K562 (cell line): ENCODE results near the gene VPS13D. TPM values are rescaled to one million over a fixed set of nuclear protein-coding genes. Genes with fewer than 3 reads are reported as not detected.

Source experiments
- ATAC-seq: fragments of 200-7000 bp; cut with Tn5 transposase; 3 replicates; pipeline ENCODE4 v1.9.1; 2020; ENCODE audit warnings: moderate library complexity
- BruUV-seq: library from RNA; stranded (reverse); fragments of 400-500 nt; replicated peaks from 2 replicates; lab custom pipeline; 2021; lab: Mats Ljungman, UMichigan
- CTCF ChIA-PET: fragments of 300-600 bp; formaldehyde crosslinking; extraction: SDS; loops from one replicate; lab custom pipeline; 2021; ENCODE audit warnings: low intra/inter-chr PET ratio; lab: Yijun Ruan, JAX
- POLR2A ChIA-PET: fragments of 300-600, 350-650 bp; sonication (Branson Sonifier 250); formaldehyde crosslinking; extraction: SDS; loops from one replicate; lab custom pipeline; 2021; ENCODE audit warnings: antibody characterized with exemption, inconsistent platforms; lab: Yijun Ruan, JAX
- DNase-seq, 4 experiments: peaks; one replicate each; pipeline versions ENCODE4 v3.0.0 to v3.0.0-alpha.2; 2011 to 2018; ENCODE audit warnings: low spot score in 3 of 4, mixed read lengths in 3 of 4; ENCODE audit errors: extremely low read depth in 1 of 4
- FAIRE-seq: peaks from 2 replicates; lab custom pipeline; 2011; peaks lifted over from hg19 to GRCh38; lab: Jason Lieb, UNC
- H2AFZ ChIP-seq: 2 replicates; pipeline ENCODE4 v1.6.0; 2011; ENCODE audit warnings: low read depth, low read length, control low read depth, inconsistent platforms
- H3K27ac ChIP-seq: fragments of 200-600 bp; 3 replicates; pipeline ENCODE4 v1.8.0; 2011; ENCODE audit warnings: low read depth, mild to moderate bottlenecking, control low read depth, inconsistent platforms, low read length, moderate library complexity, mixed read lengths; ENCODE audit errors: extremely low read depth
- H3K27me3 ChIP-seq, 2 experiments: fragments of 300-600 bp in 1 of 2; 2 replicates in 1 of 2; 3 replicates in 1 of 2; pipeline versions ENCODE4 v1.6.0 to v1.8.0; 2011; ENCODE audit warnings: inconsistent platforms in 2 of 2, low read length in 2 of 2, mild to moderate bottlenecking in 1 of 2, mixed read lengths in 1 of 2, moderate library complexity in 1 of 2; ENCODE audit not compliant: control insufficient read depth in 2 of 2, insufficient read depth in 2 of 2
- H3K36me3 ChIP-seq: fragments of 300-600 bp; 3 replicates; pipeline ENCODE4 v1.8.0; 2011; ENCODE audit warnings: mild to moderate bottlenecking, low read length, inconsistent platforms; ENCODE audit not compliant: control insufficient read depth, insufficient read depth
- H3K4me1 ChIP-seq, 2 experiments: fragments of 200-600 bp in 1 of 2; replicated peaks in 1 of 2; 2 replicates in 1 of 2; 3 replicates in 1 of 2; pipeline versions ENCODE4 v1.5.1 to v1.8.0; 2011; ENCODE audit warnings: inconsistent platforms in 2 of 2, low read length in 2 of 2, mild to moderate bottlenecking in 1 of 2, mixed read lengths in 1 of 2, moderate library complexity in 1 of 2; ENCODE audit not compliant: control insufficient read depth in 2 of 2, insufficient read depth in 2 of 2
- H3K4me2 ChIP-seq: 2 replicates; pipeline ENCODE4 v1.6.1; 2011; ENCODE audit warnings: low read length, control low read depth, inconsistent platforms, mixed read lengths; ENCODE audit not compliant: insufficient read depth
- H3K4me3 ChIP-seq: fragments of 200-600 bp; sonication (generic), shearing (Covaris generic); 2 replicates; pipeline ENCODE4 v1.5.1; 2016; ENCODE audit warnings: control low read depth, inconsistent platforms
- H3K79me2 ChIP-seq: fragments of 200-600 bp; 3 replicates; pipeline ENCODE4 v1.8.0; 2011; ENCODE audit warnings: low read length, inconsistent platforms; ENCODE audit not compliant: control insufficient read depth, insufficient read depth
- H3K9ac ChIP-seq, 2 experiments: 2 replicates each; pipeline versions ENCODE4 v1.6.0 to v1.6.1; 2011; ENCODE audit warnings: low read depth in 2 of 2, low read length in 2 of 2, control low read depth in 1 of 2, inconsistent platforms in 1 of 2, mild to moderate bottlenecking in 1 of 2, mixed read lengths in 1 of 2; ENCODE audit not compliant: insufficient read depth in 1 of 2
- H3K9me1 ChIP-seq: one replicate; pipeline ENCODE4 v1.6.0; 2011; ENCODE audit warnings: inconsistent platforms, mild to moderate bottlenecking, low read length, moderate library complexity; ENCODE audit not compliant: control insufficient read depth, insufficient read depth
- H3K9me3 ChIP-seq: replicated peaks from 2 replicates; pipeline ENCODE4 v1.5.1; 2011; ENCODE audit warnings: low read depth, low read length, inconsistent platforms; ENCODE audit not compliant: control insufficient read depth, insufficient read depth
- H4K20me1 ChIP-seq: replicated peaks from 2 replicates; pipeline ENCODE4 v1.6.1; 2011; ENCODE audit warnings: low read length, inconsistent platforms, mixed read lengths; ENCODE audit not compliant: control insufficient read depth, insufficient read depth
- ASH1L ChIP-seq: fragments of 450-650 bp; IDR thresholded peaks from 2 replicates; pipeline ENCODE4 v1.6.1; 2018; ENCODE audit warnings: borderline replicate concordance, mild to moderate bottlenecking, low read depth; ENCODE audit not compliant: partially characterized antibody
- CC2D1A ChIP-seq: fragments of 450-650 bp; IDR thresholded peaks from 2 replicates; pipeline ENCODE4 v1.6.1; 2017; ENCODE audit warnings: mild to moderate bottlenecking
- HDGF ChIP-seq: fragments of 450-650 bp; IDR thresholded peaks from 2 replicates; pipeline ENCODE4 v1.6.1; 2016
- MYC ChIP-seq, 2 experiments: fragments of 250-450 bp in 1 of 2; sonication (Bioruptor Pico) in 1 of 2; IDR thresholded peaks; 2 replicates each; pipeline versions ENCODE4 v1.5.1 to v1.6.1; 2012 to 2021; ENCODE audit warnings: low read depth in 2 of 2, borderline replicate concordance in 1 of 2, improper control_type of control experiment in 1 of 2, low read length in 1 of 2, mild to moderate bottlenecking in 1 of 2, moderate library complexity in 1 of 2
- NFRKB ChIP-seq: fragments of 450-650 bp; IDR thresholded peaks from 2 replicates; pipeline ENCODE4 v1.6.1; 2016; ENCODE audit warnings: low read depth
- THRAP3 ChIP-seq: fragments of 450-650 bp; IDR thresholded peaks from 2 replicates; pipeline ENCODE4 v1.6.1; 2016; ENCODE audit warnings: mild to moderate bottlenecking, inconsistent platforms, borderline replicate concordance
- ZNF23 ChIP-seq: fragments of 250-450 bp; sonication (Bioruptor Pico); IDR thresholded peaks from 2 replicates; pipeline ENCODE4 v1.4.0; 2020; ENCODE audit warnings: mild to moderate bottlenecking
- ZNF436 ChIP-seq: fragments of 250-450, 450-650 bp; sonication (Bioruptor Pico); formaldehyde crosslinking; IDR thresholded peaks from 2 replicates; pipeline ENCODE4 v1.7.0; 2020; ENCODE audit warnings: mild to moderate bottlenecking
- ZNF644 ChIP-seq: fragments of 200-800 bp; sonication (Bioruptor generic); IDR thresholded peaks from 2 replicates; pipeline ENCODE4 v1.6.1; 2016; ENCODE audit warnings: low read depth, missing genetic modification characterization, missing compliant biosample characterization
- WGBS: fragments of 100-300 bp; shearing (Covaris generic); methylation state at CpG from one replicate; pipeline ENCODE4 v1.1.6; 2016; ENCODE audit warnings: low coverage, mixed read lengths; ENCODE audit not compliant: insufficient coverage; ENCODE audit errors: missing lambda C conversion rate; 5-methylcytosine and 5-hydroxymethylcytosine counted together
- in situ Hi-C: fragments of 300-500 bp; cut with MboI; formaldehyde crosslinking; loops from 4 replicates; pipeline ENCODE4 v1.15.0; 2018; ENCODE audit warnings: inconsistent platforms, mixed read lengths
- intact Hi-C: fragments of 100-400 bp; cut with micrococcal nuclease; formaldehyde crosslinking; loops from 2 replicates; pipeline ENCODE4 v1.14.2; 2022
- polyA plus RNA-seq, 8 experiments: library from polyadenylated mRNA; depleted of rRNA in 4 of 8; stranded (reverse) in 5 of 8; unstranded in 3 of 8; fragments of >200 nt; fragmentation: Nextera tagmentation in 2 of 8; fragmentation: Illumina TruSeq in 1 of 8; extraction: Ambion mirVana in 2 of 8; extraction: Trizol in 1 of 8; gene quantifications; 2 replicates each; pipeline versions ENCODE4 v1.2.1 to v1.2.3, GENCODE V29; 2011 to 2014; ENCODE audit warnings: inconsistent platforms in 1 of 8, missing spikeins in 1 of 8
- total RNA-seq, 7 experiments: library from RNA; depleted of rRNA in 6 of 7; stranded (reverse); fragments of >200 nt in 6 of 7; fragmentation: Illumina TruSeq in 2 of 7; extraction: Trizol in 2 of 7; gene quantifications; 2 replicates each; pipeline versions ENCODE4 v1.2.1 to v1.2.3, GENCODE V29; 2011 to 2021; ENCODE audit warnings: low replicate concordance in 1 of 7
- TF ChIP-seq, protein P1 (sequence below), 2 experiments: fragments of 200-800 bp in 1 of 2; sonication (Bioruptor generic) in 1 of 2; sonication (generic) in 1 of 2; formaldehyde crosslinking in 1 of 2; IDR thresholded peaks in 1 of 2; conservative IDR thresholded peaks in 1 of 2; 2 replicates each; pipeline versions ENCODE4 v1.5.0 to v1.6.1; 2016 to 2020; ENCODE audit warnings: missing compliant biosample characterization in 1 of 2, missing genetic modification characterization in 1 of 2, missing genetic modification reagents in 1 of 2
- TF ChIP-seq, protein P2 (sequence below), 2 experiments: fragments of 450-650 bp; IDR thresholded peaks; 2 replicates each; pipeline ENCODE4 v1.6.1; 2016
- TF ChIP-seq, protein P3 (sequence below): fragments of 450-650 bp; formaldehyde crosslinking; IDR thresholded peaks from 2 replicates; pipeline ENCODE4 v1.4.0; 2022; ENCODE audit warnings: missing genetic modification characterization
- TF ChIP-seq, protein P4 (sequence below): fragments of 450-650 bp; IDR thresholded peaks from 2 replicates; pipeline ENCODE4 v1.6.1; 2016; ENCODE audit warnings: antibody characterized with exemption

VPS13D gene
- total and polyA plus RNA-seq, 9 of the 15 experiments (the other 6 are each of a cell fraction or from before 2014, with no cell fraction given) = 6.1 to 51.5 (median 38.5) TPM

DNA sequence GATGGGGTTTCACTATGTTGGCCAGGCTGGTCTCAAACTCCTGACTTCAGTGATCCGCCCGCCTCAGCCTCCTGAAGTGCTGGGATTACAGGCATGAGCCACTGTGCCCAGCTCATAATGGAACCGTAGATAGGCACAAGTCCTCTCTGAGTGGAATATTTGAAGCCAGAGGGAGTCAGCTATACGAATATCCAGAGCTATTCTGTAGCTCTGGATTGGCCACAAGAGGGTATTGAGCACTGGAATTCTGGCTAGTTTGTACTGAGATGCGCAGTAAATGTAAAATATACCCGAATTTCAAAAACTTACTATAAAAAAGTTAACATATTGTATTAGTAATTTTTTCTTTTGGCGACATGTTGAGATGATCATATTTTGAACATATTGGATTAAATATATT is 851 bp upstream of the VPS13D start (continued):
- TF ChIP-seq, protein P1, sequence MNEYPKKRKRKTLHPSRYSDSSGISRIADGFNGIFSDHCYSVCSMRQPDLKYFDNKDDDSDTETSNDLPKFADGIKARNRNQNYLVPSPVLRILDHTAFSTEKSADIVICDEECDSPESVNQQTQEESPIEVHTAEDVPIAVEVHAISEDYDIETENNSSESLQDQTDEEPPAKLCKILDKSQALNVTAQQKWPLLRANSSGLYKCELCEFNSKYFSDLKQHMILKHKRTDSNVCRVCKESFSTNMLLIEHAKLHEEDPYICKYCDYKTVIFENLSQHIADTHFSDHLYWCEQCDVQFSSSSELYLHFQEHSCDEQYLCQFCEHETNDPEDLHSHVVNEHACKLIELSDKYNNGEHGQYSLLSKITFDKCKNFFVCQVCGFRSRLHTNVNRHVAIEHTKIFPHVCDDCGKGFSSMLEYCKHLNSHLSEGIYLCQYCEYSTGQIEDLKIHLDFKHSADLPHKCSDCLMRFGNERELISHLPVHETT (CRISPR knock-in tag; conservative IDR thresholded peaks at IDR 0.05 in 1 of 2, IDR thresholded peaks at IDR 0.05 in 1 of 2) = no peak

DNA sequence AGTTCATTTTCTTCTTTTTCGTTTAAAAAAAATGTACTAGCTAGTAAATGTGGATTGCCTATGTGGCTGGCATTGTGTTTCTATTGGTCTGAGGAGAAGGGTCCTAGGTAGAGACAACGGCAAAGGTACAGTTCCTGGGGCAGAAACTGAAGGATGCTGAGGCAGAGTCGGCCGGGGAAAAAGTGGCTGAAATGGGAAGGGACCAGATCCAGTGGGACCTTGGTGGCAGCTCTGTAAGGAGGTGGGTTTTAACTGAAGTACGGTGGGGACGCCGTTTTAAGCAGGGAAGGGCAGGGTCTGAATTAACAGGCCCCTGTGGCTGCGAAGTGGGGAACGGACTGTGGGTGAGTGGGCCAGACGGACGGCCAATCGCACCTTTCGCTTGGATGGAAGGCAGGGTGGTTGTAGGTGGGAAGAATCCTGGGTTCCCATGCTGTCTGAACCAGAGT is 420 bp upstream of the VPS13D start:
- POLR2A ChIA-PET = interaction anchor here (0.6 kb wide), 3 partner anchors 11 to 133 kb away, joined by 3 read pairs; no protein-coding TSS in a partner anchor
- BruUV-seq = no TSS peak
- Histone ChIP-seq H3K4me2 (peak overlapping the region; percentile 84), H3K27ac (peak overlapping the region; percentile 77), H3K27me3 (no peaks in the 10 kb centered on the region), H4K20me1 (no peaks in the 10 kb centered on the region), H3K9me1 (no peaks in the 10 kb centered on the region), H3K9me3 (no peaks in the 10 kb centered on the region), H3K36me3 (peaks cover 13% of the 10 kb centered on the region; the same call in 1 of the 3 replicates), H2AFZ (peak overlapping the region; percentile 100), H3K4me3 (peak overlapping the region; percentile 96), H3K9ac (peak overlapping the region; percentile 88 to 90; a peak in 3 of 4 replicates), H3K4me1 (peaks cover 12 to 26% of the 10 kb centered on the region in 2 experiments; a peak in 4 of 5 replicates), H3K79me2 (peaks cover 41% of the 10 kb centered on the region)
- in situ Hi-C loops = no loop called here
- DNase-seq (no peak), ATAC-seq (peak; percentile 49), FAIRE-seq (no peak)
- CTCF ChIA-PET = interaction anchor here (0.6 to 0.9 kb wide), 2 partner anchors 111 to 193 kb away, joined by 3 to 4 read pairs; no protein-coding TSS in a partner anchor
- 57% methylated on average over 13 of the region's 13 CpGs for WGBS
- intact Hi-C loops = no loop called here
- TF ChIP-seq, protein P2, sequence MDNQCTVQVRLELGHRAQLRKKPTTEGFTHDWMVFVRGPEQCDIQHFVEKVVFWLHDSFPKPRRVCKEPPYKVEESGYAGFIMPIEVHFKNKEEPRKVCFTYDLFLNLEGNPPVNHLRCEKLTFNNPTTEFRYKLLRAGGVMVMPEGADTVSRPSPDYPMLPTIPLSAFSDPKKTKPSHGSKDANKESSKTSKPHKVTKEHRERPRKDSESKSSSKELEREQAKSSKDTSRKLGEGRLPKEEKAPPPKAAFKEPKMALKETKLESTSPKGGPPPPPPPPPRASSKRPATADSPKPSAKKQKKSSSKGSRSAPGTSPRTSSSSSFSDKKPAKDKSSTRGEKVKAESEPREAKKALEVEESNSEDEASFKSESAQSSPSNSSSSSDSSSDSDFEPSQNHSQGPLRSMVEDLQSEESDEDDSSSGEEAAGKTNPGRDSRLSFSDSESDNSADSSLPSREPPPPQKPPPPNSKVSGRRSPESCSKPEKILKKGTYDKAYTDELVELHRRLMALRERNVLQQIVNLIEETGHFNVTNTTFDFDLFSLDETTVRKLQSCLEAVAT (IDR thresholded peaks at IDR 0.05) = 0 out of 4 replicates have a peak, but pooled peaks of 1 of the 2 experiments have one; percentile 18
- peak; percentile 66; the same call in 1 of the 2 replicates for TF ChIP-seq THRAP3
- TF ChIP-seq HDGF = peak; percentile 44; the same call in 1 of the 2 replicates
- TF ChIP-seq, protein P3, sequence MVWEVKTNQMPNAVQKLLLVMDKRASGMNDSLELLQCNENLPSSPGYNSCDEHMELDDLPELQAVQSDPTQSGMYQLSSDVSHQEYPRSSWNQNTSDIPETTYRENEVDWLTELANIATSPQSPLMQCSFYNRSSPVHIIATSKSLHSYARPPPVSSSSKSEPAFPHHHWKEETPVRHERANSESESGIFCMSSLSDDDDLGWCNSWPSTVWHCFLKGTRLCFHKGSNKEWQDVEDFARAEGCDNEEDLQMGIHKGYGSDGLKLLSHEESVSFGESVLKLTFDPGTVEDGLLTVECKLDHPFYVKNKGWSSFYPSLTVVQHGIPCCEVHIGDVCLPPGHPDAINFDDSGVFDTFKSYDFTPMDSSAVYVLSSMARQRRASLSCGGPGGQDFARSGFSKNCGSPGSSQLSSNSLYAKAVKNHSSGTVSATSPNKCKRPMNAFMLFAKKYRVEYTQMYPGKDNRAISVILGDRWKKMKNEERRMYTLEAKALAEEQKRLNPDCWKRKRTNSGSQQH (CRISPR knock-in tag) = no peak
- 0 out of 2 replicates have a peak, but pooled peaks have one; percentile 27 for TF ChIP-seq ZNF644 (tag)
- no peak for TF ChIP-seq ZNF23
- TF ChIP-seq ASH1L = peak; percentile 18
- TF ChIP-seq MYC (IDR thresholded peaks at IDR 0.05; ENCODE audit: low read depth, low read length) = no peak
- TF ChIP-seq MYC (CRISPR knock-in tag; IDR thresholded peaks at IDR 0.05; ENCODE audit: borderline replicate concordance, low read depth) = 0 out of 2 replicates have a peak, but pooled peaks have one; percentile 57
- TF ChIP-seq NFRKB = 0 out of 2 replicates have a peak, but pooled peaks have one; percentile 29
- TF ChIP-seq CC2D1A = 0 out of 2 replicates have a peak, but pooled peaks have one; percentile 15
- TF ChIP-seq, protein P4, sequence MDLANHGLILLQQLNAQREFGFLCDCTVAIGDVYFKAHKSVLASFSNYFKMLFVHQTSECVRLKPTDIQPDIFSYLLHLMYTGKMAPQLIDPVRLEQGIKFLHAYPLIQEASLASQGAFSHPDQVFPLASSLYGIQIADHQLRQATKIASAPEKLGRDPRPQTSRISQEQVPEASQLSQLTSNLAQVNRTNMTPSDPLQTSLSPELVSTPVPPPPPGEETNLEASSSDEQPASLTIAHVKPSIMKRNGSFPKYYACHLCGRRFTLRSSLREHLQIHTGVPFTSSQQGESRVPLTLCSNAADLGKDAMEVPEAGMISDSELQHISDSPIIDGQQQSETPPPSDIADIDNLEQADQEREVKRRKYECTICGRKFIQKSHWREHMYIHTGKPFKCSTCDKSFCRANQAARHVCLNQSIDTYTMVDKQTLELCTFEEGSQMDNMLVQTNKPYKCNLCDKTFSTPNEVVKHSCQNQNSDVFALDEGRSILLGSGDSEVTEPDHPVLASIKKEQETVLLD = peak; percentile 63; the same call in 1 of the 2 replicates
- TF ChIP-seq ZNF436 (CRISPR knock-in tag) = no peak
